H1 (cell line): Measurements from ENCODE around the gene PRIMA1. TPM values are rescaled to one million over a fixed set of nuclear protein-coding genes. Genes with fewer than 3 reads are reported as not detected.

Experiments used
- CTCF ChIA-PET: fragments of 300-600 bp; sonication (Branson Sonifier 250); formaldehyde crosslinking; loops from one replicate; lab custom pipeline; 2021; ENCODE audit not compliant: partially characterized antibody; lab: Charles Lee
- POLR2A ChIA-PET: fragments of 300-600 bp; sonication (Branson Sonifier 250); formaldehyde crosslinking; loops from one replicate; lab custom pipeline; 2021; ENCODE audit warnings: inconsistent platforms; ENCODE audit not compliant: partially characterized antibody; lab: Charles Lee
- DNase-seq, 2 experiments: peaks; one replicate each; pipeline versions ENCODE4 v3.0.0 to v3.0.0-alpha.2; 2010 to 2022; ENCODE audit warnings: low spot score in 2 of 2, low read depth in 1 of 2, mixed read lengths in 1 of 2
- FAIRE-seq: peaks from 2 replicates; lab custom pipeline; 2011; peaks lifted over from hg19 to GRCh38; lab: Jason Lieb, UNC
- H2AFZ ChIP-seq: 2 replicates; pipeline ENCODE4 v1.8.1; 2012; ENCODE audit warnings: low read length, inconsistent platforms
- H2AK5ac ChIP-seq: 2 replicates; pipeline ENCODE4 v1.6.1; 2013; ENCODE audit warnings: low read depth, low read length
- H2BK120ac ChIP-seq: replicated peaks from 2 replicates; pipeline ENCODE3; 2013; ENCODE audit warnings: low read depth, low read length, inconsistent platforms
- H2BK12ac ChIP-seq: 2 replicates; pipeline ENCODE4 v1.6.1; 2013; ENCODE audit warnings: low read depth, low read length
- H2BK15ac ChIP-seq: 2 replicates; pipeline ENCODE4 v1.6.1; 2013; ENCODE audit warnings: low read length
- H2BK20ac ChIP-seq: 2 replicates; pipeline ENCODE4 v1.6.1; 2013; ENCODE audit warnings: low read length
- H2BK5ac ChIP-seq: 2 replicates; pipeline ENCODE4 v1.6.1; 2013; ENCODE audit warnings: low read depth, low read length
- H3K14ac ChIP-seq: 2 replicates; pipeline ENCODE4 v1.6.1; 2013; ENCODE audit warnings: inconsistent platforms; ENCODE audit not compliant: insufficient read length
- H3K18ac ChIP-seq: 2 replicates; pipeline ENCODE4 v1.6.1; 2013; ENCODE audit warnings: low read length; ENCODE audit errors: extremely low read depth
- H3K23ac ChIP-seq: 2 replicates; pipeline ENCODE4 v1.6.1; 2013; ENCODE audit warnings: inconsistent platforms; ENCODE audit not compliant: insufficient read length
- H3K23me2 ChIP-seq: 2 replicates; pipeline ENCODE4 v1.6.1; 2013; ENCODE audit warnings: low read depth, low read length
- H3K27ac ChIP-seq: 2 replicates; pipeline ENCODE4 v1.6.1; 2011; ENCODE audit warnings: low read depth, low read length, inconsistent platforms
- H3K27me3 ChIP-seq, 4 experiments: replicated peaks in 1 of 4; 1 replicate in 1 of 4; 2 replicates in 3 of 4; pipeline versions ENCODE4 v1.6.1 to v1.8.1; 2011 to 2013; ENCODE audit warnings: low read length in 3 of 4, mild to moderate bottlenecking in 3 of 4, inconsistent platforms in 2 of 4, mixed read lengths in 2 of 4, moderate library complexity in 1 of 4; ENCODE audit not compliant: control insufficient read depth in 3 of 4, insufficient read depth in 3 of 4; ENCODE audit errors: extremely low read depth in 1 of 4
- H3K36me3 ChIP-seq, 4 experiments: 2 replicates each; pipeline versions ENCODE4 v1.6.1 to v1.8.1; 2011 to 2013; ENCODE audit warnings: mild to moderate bottlenecking in 4 of 4, low read length in 3 of 4, moderate library complexity in 2 of 4, control low read depth in 1 of 4, inconsistent platforms in 1 of 4; ENCODE audit not compliant: insufficient read depth in 4 of 4, control insufficient read depth in 2 of 4
- H3K4ac ChIP-seq: replicated peaks from 2 replicates; pipeline ENCODE3; 2013; ENCODE audit warnings: low read length, low read depth, mixed read lengths, inconsistent platforms; ENCODE audit not compliant: insufficient read length
- H3K4me1 ChIP-seq, 4 experiments: replicated peaks in 1 of 4; 1 replicate in 1 of 4; 2 replicates in 3 of 4; pipeline versions ENCODE4 v1.6.1 to v1.8.1; 2011 to 2013; ENCODE audit warnings: low read length in 3 of 4, inconsistent platforms in 2 of 4, mixed read lengths in 1 of 4; ENCODE audit not compliant: insufficient read depth in 4 of 4, control insufficient read depth in 3 of 4
- H3K4me2 ChIP-seq, 2 experiments: 2 replicates each; pipeline versions ENCODE4 v1.6.1 to v1.8.1; 2011 to 2013; ENCODE audit warnings: low read depth in 2 of 2, low read length in 2 of 2, control low read depth in 1 of 2, inconsistent platforms in 1 of 2, mild to moderate bottlenecking in 1 of 2; ENCODE audit not compliant: insufficient read depth in 1 of 2
- H3K4me3 ChIP-seq, 4 experiments: fragments of 200-600, 300-600 bp in 1 of 4; sonication (generic), shearing (Covaris generic), sonication (Bioruptor Twin) in 1 of 4; 2 replicates each; pipeline versions ENCODE4 v1.5.1 to v1.8.1; 2011 to 2016; ENCODE audit warnings: low read length in 4 of 4, low read depth in 3 of 4, control low read depth in 2 of 4, inconsistent platforms in 2 of 4, mild to moderate bottlenecking in 2 of 4, mixed read lengths in 1 of 4, moderate library complexity in 1 of 4; ENCODE audit not compliant: insufficient read depth in 2 of 4; ENCODE audit errors: extremely low read depth in 1 of 4
- H3K56ac ChIP-seq: replicated peaks from 2 replicates; pipeline ENCODE3; 2013; ENCODE audit warnings: low read depth, mild to moderate bottlenecking, mixed read lengths, low read length, inconsistent platforms; ENCODE audit not compliant: insufficient read length
- H3K79me1 ChIP-seq: 2 replicates; pipeline ENCODE4 v1.6.1; 2013; ENCODE audit warnings: low read depth, low read length, control low read depth
- H3K79me2 ChIP-seq, 2 experiments: 2 replicates each; pipeline versions ENCODE4 v1.6.1 to v1.8.1; 2012 to 2013; ENCODE audit warnings: low read length in 2 of 2, mild to moderate bottlenecking in 2 of 2, inconsistent platforms in 1 of 2; ENCODE audit not compliant: insufficient read depth in 2 of 2, control insufficient read depth in 1 of 2
- H3K9ac ChIP-seq, 4 experiments: replicated peaks in 1 of 4; 1 replicate in 1 of 4; 2 replicates in 3 of 4; pipeline versions ENCODE4 v1.6.1 to v1.8.1; 2011 to 2013; ENCODE audit warnings: low read depth in 3 of 4, low read length in 3 of 4, control low read depth in 2 of 4, mild to moderate bottlenecking in 2 of 4, moderate library complexity in 2 of 4, inconsistent platforms in 1 of 4; ENCODE audit errors: extremely low read depth in 1 of 4
- H3K9me3 ChIP-seq, 2 experiments: 2 replicates each; pipeline versions ENCODE4 v1.6.1 to v1.8.1; 2012 to 2013; ENCODE audit warnings: mild to moderate bottlenecking in 2 of 2, moderate library complexity in 2 of 2, control low read depth in 1 of 2, inconsistent platforms in 1 of 2, low read depth in 1 of 2, low read length in 1 of 2, mixed read lengths in 1 of 2; ENCODE audit not compliant: insufficient read depth in 2 of 2
- H4K20me1 ChIP-seq, 2 experiments: replicated peaks in 1 of 2; 2 replicates each; pipeline versions ENCODE3 to v1.8.1; 2011 to 2013; ENCODE audit warnings: inconsistent platforms in 2 of 2, low read length in 2 of 2, mild to moderate bottlenecking in 1 of 2; ENCODE audit not compliant: insufficient read depth in 2 of 2, control insufficient read depth in 1 of 2
- H4K5ac ChIP-seq: 2 replicates; pipeline ENCODE4 v1.6.1; 2013; ENCODE audit warnings: low read length, low read depth, mixed read lengths, inconsistent platforms; ENCODE audit not compliant: insufficient read length
- H4K8ac ChIP-seq: 2 replicates; pipeline ENCODE4 v1.8.0; 2013; ENCODE audit warnings: mild to moderate bottlenecking, moderate library complexity, low read length, inconsistent platforms; ENCODE audit not compliant: insufficient read depth; ENCODE audit errors: extremely low read depth
- H4K91ac ChIP-seq: replicated peaks from 2 replicates; pipeline ENCODE3; 2013; ENCODE audit warnings: low read length, mixed read lengths, inconsistent platforms; ENCODE audit not compliant: insufficient read length
- ASH2L ChIP-seq: fragments of 200-600, 300-600 bp; sonication (generic); IDR thresholded peaks from one replicate; pipeline ENCODE4 v1.7.1; 2017; ENCODE audit warnings: low read length
- CEBPB ChIP-seq: IDR thresholded peaks from 2 replicates; pipeline ENCODE4 v1.6.1; 2012; ENCODE audit warnings: low read depth, low read length
- CTBP2 ChIP-seq: IDR thresholded peaks from 2 replicates; pipeline ENCODE4 v1.7.0; 2011; ENCODE audit warnings: borderline replicate concordance, mild to moderate bottlenecking, moderate library complexity, mixed read lengths, low read length; ENCODE audit not compliant: insufficient read depth, insufficient read length
- EP300 ChIP-seq, 2 experiments: IDR thresholded peaks; 1 replicate in 1 of 2; 2 replicates in 1 of 2; pipeline ENCODE4 v1.6.1; 2011 to 2012; ENCODE audit warnings: low read depth in 2 of 2, low read length in 2 of 2, mild to moderate bottlenecking in 2 of 2, borderline replicate concordance in 1 of 2, inconsistent platforms in 1 of 2, moderate library complexity in 1 of 2
- JUND ChIP-seq: IDR thresholded peaks from 2 replicates; pipeline ENCODE4 v1.6.1; 2011; ENCODE audit warnings: mild to moderate bottlenecking, improper control_type of control experiment, low read length
- RNF2 ChIP-seq: fragments of 200-900, 300-1000 bp; sonication (generic); IDR thresholded peaks from 2 replicates; pipeline ENCODE4 v1.7.1; 2016; ENCODE audit warnings: borderline replicate concordance, low read depth, mild to moderate bottlenecking, antibody characterized with exemption, low read length; ENCODE audit not compliant: poor library complexity, severe bottlenecking; ENCODE audit errors: missing control alignments
- SP1 ChIP-seq: IDR thresholded peaks from 2 replicates; pipeline ENCODE4 v1.6.1; 2011; ENCODE audit warnings: low read depth, low read length
- WGBS, 2 experiments: shearing (Covaris generic) in 1 of 2; methylation state at CpG; one replicate each; pipeline versions ENCODE4 v1.1.6 to v1.1.7; 2013 to 2015; ENCODE audit warnings: low lambda C conversion rate in 2 of 2, mixed read lengths in 2 of 2, inconsistent platforms in 1 of 2, low coverage in 1 of 2, missing lambda C conversion rate in 1 of 2; ENCODE audit not compliant: insufficient replicate concordance in 2 of 2, insufficient coverage in 1 of 2, insufficient read length in 1 of 2; ENCODE audit errors: extremely low coverage in 1 of 2, missing lambda C conversion rate in 1 of 2; 5-methylcytosine and 5-hydroxymethylcytosine counted together
- polyA plus RNA-seq, 7 experiments: library from polyadenylated mRNA; depleted of rRNA in 3 of 7; stranded (reverse) in 5 of 7; unstranded in 2 of 7; fragments of >200 nt in 5 of 7; fragments of 200-250 nt in 2 of 7; gene quantifications; 1 replicate in 5 of 7; 2 replicates in 1 of 7; 4 replicates in 1 of 7; pipeline versions ENCODE4 v1.2.1 to v1.2.3, GENCODE V29; 2011 to 2013; ENCODE audit warnings: missing spikeins in 2 of 7, mixed read lengths in 2 of 7
- total RNA-seq: library from RNA; stranded (reverse); fragmentation: NEBNext Ultra II Directional; extraction: Animal tissue kit (Norgen Biotek cat#: 25700); gene quantifications from 2 replicates; pipeline ENCODE4 v1.2.1, GENCODE V29; 2021

PRIMA1 gene
- total and polyA plus RNA-seq, 2 of the 8 experiments (the other 6 are each of a cell fraction or from before 2014, with no cell fraction given) = 2.8 to 4.5 TPM

DNA sequence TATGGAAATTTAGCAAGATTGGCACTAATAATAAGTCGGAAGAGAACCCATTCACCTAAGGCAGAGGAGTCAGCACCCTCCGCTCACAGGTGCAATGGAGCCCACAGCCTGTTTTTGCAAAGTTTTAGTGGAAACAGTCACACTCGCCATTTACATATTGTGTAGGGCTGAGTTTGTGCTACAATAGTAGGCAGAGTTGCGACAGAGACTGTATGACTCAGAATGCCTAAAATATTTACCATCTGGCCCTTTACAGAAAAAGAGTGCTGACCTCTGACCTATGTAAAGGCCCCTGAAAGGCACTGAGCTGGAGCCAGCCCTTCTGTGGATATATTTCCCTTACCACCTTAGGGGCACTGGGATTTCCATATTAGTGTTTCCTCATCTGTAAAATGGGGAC, 79.0 kb downstream of the PRIMA1 start:
- H3K4me2 ChIP-seq = no peak overlapping the region
- no peak overlapping the region for H2AFZ ChIP-seq
- H3K14ac ChIP-seq = no peak overlapping the region
- no peak overlapping the region for H3K18ac ChIP-seq
- H3K4me3 ChIP-seq = no peak overlapping the region
- ChIA-PET CTCF (interaction anchor here (1.2 to 1.3 kb wide), 2 partner anchors 51 to 54 kb away, joined by 3 to 4 read pairs; no protein-coding TSS in a partner anchor), POLR2A (interaction anchor here (1.1 kb wide), 1 partner anchor 79 kb away, joined by 3 read pairs; the partner anchor contains the start of gene PRIMA1)
- H2BK20ac ChIP-seq = no peak overlapping the region
- no peaks in the 10 kb centered on the region for H3K79me2 ChIP-seq
- H3K27ac ChIP-seq = no peak overlapping the region
- no peak overlapping the region for H4K91ac ChIP-seq
- H3K23me2 ChIP-seq = no peaks in the 10 kb centered on the region
- no peak overlapping the region for H3K23ac ChIP-seq
- H3K36me3 ChIP-seq = no peaks in the 10 kb centered on the region
- H2BK12ac ChIP-seq = no peak overlapping the region
- H3K79me1 ChIP-seq = no peaks in the 10 kb centered on the region
- no peak overlapping the region for H2BK15ac ChIP-seq
- no peaks in the 10 kb centered on the region for H4K20me1 ChIP-seq
- 0 out of 7 replicates have a peak, but pooled peaks cover 0 to 4% (median 0%) of the 10 kb centered on the region in 4 experiments for H3K27me3 ChIP-seq
- TF ChIP-seq ASH2L (no peak), EP300 (IDR thresholded peaks at IDR 0.05; ENCODE audit: borderline replicate concordance in 1 of 2, low read depth in 2 of 2, low read length in 2 of 2) (no peak), SP1 (no peak), CEBPB (no peak), RNF2 (no peak), JUND (no peak), CTBP2 (no peak)
- no peak overlapping the region for H2AK5ac ChIP-seq
- H3K4me1 ChIP-seq = peaks cover 4 to 13% (median 7%) of the 10 kb centered on the region in 4 experiments
- H3K9me3 ChIP-seq = no peaks in the 10 kb centered on the region
- H3K4ac ChIP-seq = no peak overlapping the region
- no peak overlapping the region for H4K8ac ChIP-seq
- DNase-seq = no peak
- H3K56ac ChIP-seq = no peak overlapping the region
- no peak overlapping the region for H3K9ac ChIP-seq
- H2BK5ac ChIP-seq = no peak overlapping the region
- H2BK120ac ChIP-seq = no peak overlapping the region
- H4K5ac ChIP-seq = no peak overlapping the region
- no peak for FAIRE-seq
- 86% methylated on average over 4 of the region's 4 CpGs; no CpG with 5 or more reads in 1 of the 2 experiments for WGBS, 2 experiments
